ENCODE results near the gene SLC22A7.

Gene SLC22A7

GRCh38 chr6:43275801-43276576, 22.1 kb upstream of the SLC22A7 start:
- Histone ChIP-seq H3K9me2 (replicated peaks; ENCODE audit: low read depth, low read length) (no peaks in the 10 kb centered on the region), H3K36me3 (ENCODE audit: insufficient read depth, low read length) (no peaks in the 10 kb centered on the region), H3K4me1 (ENCODE audit: insufficient read depth, low read length, poor library complexity, severe bottlenecking) (no peaks in the 10 kb centered on the region), H3K9ac (ENCODE audit: low read depth, low read length, poor library complexity, severe bottlenecking) (no peak overlapping the region), H3K27me3 (ENCODE audit: insufficient read depth, low read length, poor library complexity, severe bottlenecking) (no peaks in the 10 kb centered on the region), H3K79me2 (ENCODE audit: insufficient read depth, low read length) (no peaks in the 10 kb centered on the region), H3K9me3 (ENCODE audit: insufficient read depth, low read depth, low read length) (no peaks in the 10 kb centered on the region), H3K4me2 (ENCODE audit: low read depth, low read length, poor library complexity, severe bottlenecking) (no peak overlapping the region), H2AFZ (ENCODE audit: low read length) (no peak overlapping the region), H3F3A (ENCODE audit: low read depth) (no peaks in the 10 kb centered on the region), H3K4me3 (ENCODE audit: low read length, poor library complexity, severe bottlenecking) (no peak overlapping the region), H4K20me1 (ENCODE audit: insufficient read depth, low read length, poor library complexity, severe bottlenecking) (no peaks in the 10 kb centered on the region)
- TF ChIP-seq, protein P1, sequence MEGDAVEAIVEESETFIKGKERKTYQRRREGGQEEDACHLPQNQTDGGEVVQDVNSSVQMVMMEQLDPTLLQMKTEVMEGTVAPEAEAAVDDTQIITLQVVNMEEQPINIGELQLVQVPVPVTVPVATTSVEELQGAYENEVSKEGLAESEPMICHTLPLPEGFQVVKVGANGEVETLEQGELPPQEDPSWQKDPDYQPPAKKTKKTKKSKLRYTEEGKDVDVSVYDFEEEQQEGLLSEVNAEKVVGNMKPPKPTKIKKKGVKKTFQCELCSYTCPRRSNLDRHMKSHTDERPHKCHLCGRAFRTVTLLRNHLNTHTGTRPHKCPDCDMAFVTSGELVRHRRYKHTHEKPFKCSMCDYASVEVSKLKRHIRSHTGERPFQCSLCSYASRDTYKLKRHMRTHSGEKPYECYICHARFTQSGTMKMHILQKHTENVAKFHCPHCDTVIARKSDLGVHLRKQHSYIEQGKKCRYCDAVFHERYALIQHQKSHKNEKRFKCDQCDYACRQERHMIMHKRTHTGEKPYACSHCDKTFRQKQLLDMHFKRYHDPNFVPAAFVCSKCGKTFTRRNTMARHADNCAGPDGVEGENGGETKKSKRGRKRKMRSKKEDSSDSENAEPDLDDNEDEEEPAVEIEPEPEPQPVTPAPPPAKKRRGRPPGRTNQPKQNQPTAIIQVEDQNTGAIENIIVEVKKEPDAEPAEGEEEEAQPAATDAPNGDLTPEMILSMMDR (conservative IDR thresholded peaks at IDR 0.05; ENCODE audit: low read length): no peak
- TF ChIP-seq EZH2phosphoT487 (IDR thresholded peaks at IDR 0.05; ENCODE audit: borderline replicate concordance): no peak

DNA sequence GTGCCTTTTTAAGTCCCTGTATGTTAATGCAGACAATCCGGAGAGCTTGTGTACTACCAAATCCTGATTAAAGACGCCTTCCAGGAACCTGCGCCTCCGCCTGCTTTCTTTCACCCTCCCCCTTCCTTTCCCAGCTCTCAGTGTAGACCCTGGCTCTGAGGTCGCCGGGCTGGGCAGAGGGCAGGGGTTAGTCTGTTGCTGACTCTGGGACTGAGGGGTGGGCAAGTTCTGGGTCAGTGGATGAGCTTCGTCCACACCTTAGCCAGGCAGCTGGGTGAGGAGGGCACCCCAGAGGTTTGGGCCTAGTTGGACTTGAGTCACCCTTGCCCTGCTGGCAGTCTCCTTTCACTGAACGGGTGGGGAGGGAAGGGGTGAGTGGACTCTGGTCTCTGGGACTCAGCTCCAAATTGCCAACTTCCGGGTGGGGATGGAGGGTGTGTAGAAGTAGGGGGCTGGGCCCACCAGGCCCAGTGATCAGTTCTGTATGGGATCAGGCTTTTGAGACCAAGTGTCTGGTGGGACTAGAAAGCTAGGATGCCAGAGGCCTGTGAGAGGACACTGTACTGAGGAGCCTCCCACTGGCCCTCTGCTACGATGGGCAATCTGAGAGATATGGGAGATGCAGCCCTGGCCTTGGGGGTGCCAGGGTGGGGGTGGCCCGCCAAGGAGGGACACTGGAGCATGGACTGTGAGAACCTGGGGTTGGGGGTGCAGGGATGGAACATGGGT, 21.3 kb upstream of the SLC22A7 start:
- no peaks in the 10 kb centered on the region for H3K36me3 ChIP-seq (ENCODE audit: insufficient read depth, low read length)
- no peak overlapping the region for H3K4me2 ChIP-seq (ENCODE audit: low read depth, low read length, poor library complexity, severe bottlenecking)
- no peak overlapping the region for H3K9ac ChIP-seq (ENCODE audit: low read depth, low read length, poor library complexity, severe bottlenecking)
- H3K27me3 ChIP-seq (ENCODE audit: insufficient read depth, low read length, poor library complexity, severe bottlenecking): no peaks in the 10 kb centered on the region
- H3K4me3 ChIP-seq (ENCODE audit: low read length, poor library complexity, severe bottlenecking): no peak overlapping the region
- H3F3A ChIP-seq (ENCODE audit: low read depth): no peaks in the 10 kb centered on the region
- no peak overlapping the region for H2AFZ ChIP-seq (ENCODE audit: low read length)
- no peaks in the 10 kb centered on the region for H3K9me2 ChIP-seq (replicated peaks; ENCODE audit: low read depth, low read length)
- no peak for TF ChIP-seq EZH2phosphoT487 (IDR thresholded peaks at IDR 0.05; ENCODE audit: borderline replicate concordance)
- TF ChIP-seq, protein P1 (conservative IDR thresholded peaks at IDR 0.05; ENCODE audit: low read length): no peak
- no peaks in the 10 kb centered on the region for H3K79me2 ChIP-seq (ENCODE audit: insufficient read depth, low read length)
- no peaks in the 10 kb centered on the region for H3K4me1 ChIP-seq (ENCODE audit: insufficient read depth, low read length, poor library complexity, severe bottlenecking)
- no peaks in the 10 kb centered on the region for H3K9me3 ChIP-seq (ENCODE audit: insufficient read depth, low read depth, low read length)
- H4K20me1 ChIP-seq (ENCODE audit: insufficient read depth, low read length, poor library complexity, severe bottlenecking): no peaks in the 10 kb centered on the region

DNA sequence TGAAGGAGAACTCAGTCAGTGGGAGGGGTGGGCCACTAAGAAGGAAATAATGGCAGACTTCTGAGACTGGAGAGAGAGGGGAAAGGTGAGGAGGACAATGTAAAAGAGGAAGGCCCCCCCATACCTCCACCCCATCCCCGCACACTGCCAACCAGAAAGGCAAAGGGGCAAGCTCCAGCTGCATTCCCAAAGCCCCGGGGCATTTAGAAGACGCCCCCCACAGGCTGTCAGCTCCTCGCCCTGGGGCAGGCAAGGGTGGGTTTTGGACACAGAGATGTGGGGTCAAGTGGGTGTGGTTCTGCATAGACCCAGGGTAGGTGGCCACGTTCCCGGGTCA, 20.8 kb upstream of the SLC22A7 start:
- Histone ChIP-seq H2AFZ (ENCODE audit: low read length) (no peak overlapping the region), H4K20me1 (ENCODE audit: insufficient read depth, low read length, poor library complexity, severe bottlenecking) (no peaks in the 10 kb centered on the region), H3K4me1 (ENCODE audit: insufficient read depth, low read length, poor library complexity, severe bottlenecking) (no peaks in the 10 kb centered on the region), H3K4me3 (ENCODE audit: low read length, poor library complexity, severe bottlenecking) (no peak overlapping the region), H3K27me3 (ENCODE audit: insufficient read depth, low read length, poor library complexity, severe bottlenecking) (no peaks in the 10 kb centered on the region), H3K36me3 (ENCODE audit: insufficient read depth, low read length) (no peaks in the 10 kb centered on the region), H3K9me3 (ENCODE audit: insufficient read depth, low read depth, low read length) (no peaks in the 10 kb centered on the region), H3F3A (ENCODE audit: low read depth) (no peaks in the 10 kb centered on the region), H3K9me2 (replicated peaks; ENCODE audit: low read depth, low read length) (no peaks in the 10 kb centered on the region), H3K4me2 (ENCODE audit: low read depth, low read length, poor library complexity, severe bottlenecking) (no peak overlapping the region), H3K9ac (ENCODE audit: low read depth, low read length, poor library complexity, severe bottlenecking) (no peak overlapping the region), H3K79me2 (ENCODE audit: insufficient read depth, low read length) (no peaks in the 10 kb centered on the region)
- TF ChIP-seq, protein P1 (conservative IDR thresholded peaks at IDR 0.05; ENCODE audit: low read length): no peak
- no peak for TF ChIP-seq EZH2phosphoT487 (IDR thresholded peaks at IDR 0.05; ENCODE audit: borderline replicate concordance)
